ENCODE data around the gene DKC1. TPM values are rescaled to one million over a fixed set of nuclear protein-coding genes. Genes with fewer than 3 reads are reported as not detected.
A peak's percentile ranks its signal among the peaks of the same experiment; 100 is the strongest.

The DKC1 gene
- total and polyA plus RNA-seq, 2 of the 4 experiments (the other 2 are of a cell fraction): 49.9 to 63.8 TPM

DNA sequence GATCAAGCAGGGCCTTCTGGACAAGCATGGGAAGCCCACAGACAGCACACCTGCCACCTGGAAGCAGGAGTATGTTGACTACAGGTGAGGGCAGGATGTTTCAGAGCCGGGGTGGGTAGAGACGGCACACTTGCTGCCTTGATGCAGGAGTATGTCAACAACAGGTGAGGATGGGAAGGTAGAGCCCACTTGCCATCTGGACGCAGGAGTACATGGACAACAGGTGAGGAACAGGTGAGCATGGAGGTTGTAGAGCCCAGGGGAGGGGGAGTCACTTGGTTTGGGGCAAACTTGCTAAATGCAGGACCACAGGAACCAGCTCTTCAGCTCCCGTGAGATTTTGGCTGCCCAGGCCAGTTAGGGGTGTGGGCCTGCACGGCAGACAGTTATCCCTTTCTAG, 12.0 kb downstream of the DKC1 start:
- ChIA-PET CTCF (no interaction called here), POLR2A (ENCODE audit: unreplicated experiment) (no interaction called here)
- Histone ChIP-seq H2BK5ac (ENCODE audit: low read depth, low read length, poor library complexity, severe bottlenecking) (no peak overlapping the region), H3K9ac (ENCODE audit: low read depth, low read length) (no peak overlapping the region), H4K91ac (ENCODE audit: insufficient read depth, low read depth, low read length) (no peak overlapping the region), H3K9me1 (ENCODE audit: insufficient read depth, low read length) (no peaks in the 10 kb centered on the region), H2BK120ac (ENCODE audit: low read depth, low read length) (no peak overlapping the region), H3K4me2 (ENCODE audit: low read depth, low read length) (no peak overlapping the region), H4K5ac (ENCODE audit: low read depth, low read length) (no peak overlapping the region), H4K8ac (ENCODE audit: low read depth in 2 of 2, low read length in 2 of 2) (no peak overlapping the region), H3K56ac (ENCODE audit: extremely low read depth, insufficient read depth, low read length) (no peak overlapping the region), H2BK20ac (ENCODE audit: low read depth, low read length) (no peak overlapping the region), H3K79me1 (ENCODE audit: low read depth in 1 of 2, low read length in 2 of 2) (peaks cover 3 to 6% of the 10 kb centered on the region in 2 experiments; a peak in 3 of 4 replicates), H3K14ac (replicated peaks; ENCODE audit: low read depth, low read length) (no peak overlapping the region), H3K9me3 (ENCODE audit: control insufficient read depth, insufficient read depth, low read length) (no peaks in the 10 kb centered on the region), H3K27ac (ENCODE audit: insufficient read depth, low read length) (no peak overlapping the region), H4K20me1 (ENCODE audit: insufficient read depth, low read length) (peaks cover 8% of the 10 kb centered on the region), H3K36me3 (ENCODE audit: control insufficient read depth, insufficient read depth, low read length) (peaks cover 38% of the 10 kb centered on the region), H3K4ac (ENCODE audit: low read depth, low read length) (no peak overlapping the region), H3K18ac (ENCODE audit: low read depth, low read length) (no peak overlapping the region), H2AK5ac (ENCODE audit: low read depth, low read length) (no peak overlapping the region), H2AFZ (replicated peaks; ENCODE audit: low read length, poor library complexity) (peak overlapping the region; percentile 64), H3K4me1 (ENCODE audit: control insufficient read depth, insufficient read depth, low read length) (peaks cover 3% of the 10 kb centered on the region; the same call in 1 of the 2 replicates), H3K27me3 (ENCODE audit: control insufficient read depth, insufficient read depth, low read length) (no peaks in the 10 kb centered on the region), H2AK9ac (replicated peaks; ENCODE audit: low read depth, low read length, poor library complexity) (peak overlapping the region; percentile 74), H3K23ac (ENCODE audit: low read depth, low read length) (no peak overlapping the region), H2BK15ac (ENCODE audit: low read depth, low read length) (no peak overlapping the region), H3K4me3 (ENCODE audit: insufficient read depth, low read depth, low read length) (no peak overlapping the region)
- intact Hi-C loops (cut with micrococcal nuclease): no loop called here
- no peak for DNase-seq
- TF ChIP-seq MXI1 (IDR thresholded peaks at IDR 0.05; ENCODE audit: borderline replicate concordance, low read depth, low read length) (no peak), CHD1 (IDR thresholded peaks at IDR 0.05; ENCODE audit: low read depth, low read length) (no peak), CEBPB (IDR thresholded peaks at IDR 0.05; ENCODE audit: low read depth, low read length) (no peak), SMC3 (IDR thresholded peaks at IDR 0.05; ENCODE audit: low read depth, low read length) (no peak), NFE2L2 (IDR thresholded peaks at IDR 0.05; ENCODE audit: low read depth, low read length) (no peak), MAZ (IDR thresholded peaks at IDR 0.05; ENCODE audit: borderline replicate concordance, low read depth, low read length) (no peak), MAFK (IDR thresholded peaks at IDR 0.05; ENCODE audit: low read depth, low read length) (no peak), RAD21 (IDR thresholded peaks at IDR 0.05; ENCODE audit: low read length) (no peak), RFX5 (IDR thresholded peaks at IDR 0.05; ENCODE audit: low read depth, low read length) (no peak), FOS (IDR thresholded peaks at IDR 0.05; ENCODE audit: low read depth, low read length) (no peak), RCOR1 (IDR thresholded peaks at IDR 0.05; ENCODE audit: insufficient replicate concordance, low read length) (no peak), BHLHE40 (IDR thresholded peaks at IDR 0.05; ENCODE audit: low read depth, low read length) (no peak), POLR2A (IDR thresholded peaks at IDR 0.05; ENCODE audit: low read depth, low read length) (no peak)
- TF ChIP-seq, protein P1, sequence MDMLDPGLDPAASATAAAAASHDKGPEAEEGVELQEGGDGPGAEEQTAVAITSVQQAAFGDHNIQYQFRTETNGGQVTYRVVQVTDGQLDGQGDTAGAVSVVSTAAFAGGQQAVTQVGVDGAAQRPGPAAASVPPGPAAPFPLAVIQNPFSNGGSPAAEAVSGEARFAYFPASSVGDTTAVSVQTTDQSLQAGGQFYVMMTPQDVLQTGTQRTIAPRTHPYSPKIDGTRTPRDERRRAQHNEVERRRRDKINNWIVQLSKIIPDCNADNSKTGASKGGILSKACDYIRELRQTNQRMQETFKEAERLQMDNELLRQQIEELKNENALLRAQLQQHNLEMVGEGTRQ (IDR thresholded peaks at IDR 0.05; ENCODE audit: low read depth, low read length): no peak
- TF ChIP-seq, protein P2, sequence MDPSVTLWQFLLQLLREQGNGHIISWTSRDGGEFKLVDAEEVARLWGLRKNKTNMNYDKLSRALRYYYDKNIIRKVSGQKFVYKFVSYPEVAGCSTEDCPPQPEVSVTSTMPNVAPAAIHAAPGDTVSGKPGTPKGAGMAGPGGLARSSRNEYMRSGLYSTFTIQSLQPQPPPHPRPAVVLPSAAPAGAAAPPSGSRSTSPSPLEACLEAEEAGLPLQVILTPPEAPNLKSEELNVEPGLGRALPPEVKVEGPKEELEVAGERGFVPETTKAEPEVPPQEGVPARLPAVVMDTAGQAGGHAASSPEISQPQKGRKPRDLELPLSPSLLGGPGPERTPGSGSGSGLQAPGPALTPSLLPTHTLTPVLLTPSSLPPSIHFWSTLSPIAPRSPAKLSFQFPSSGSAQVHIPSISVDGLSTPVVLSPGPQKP (IDR thresholded peaks at IDR 0.05; ENCODE audit: borderline replicate concordance, low read depth, low read length): no peak
- TF ChIP-seq, protein P3, sequence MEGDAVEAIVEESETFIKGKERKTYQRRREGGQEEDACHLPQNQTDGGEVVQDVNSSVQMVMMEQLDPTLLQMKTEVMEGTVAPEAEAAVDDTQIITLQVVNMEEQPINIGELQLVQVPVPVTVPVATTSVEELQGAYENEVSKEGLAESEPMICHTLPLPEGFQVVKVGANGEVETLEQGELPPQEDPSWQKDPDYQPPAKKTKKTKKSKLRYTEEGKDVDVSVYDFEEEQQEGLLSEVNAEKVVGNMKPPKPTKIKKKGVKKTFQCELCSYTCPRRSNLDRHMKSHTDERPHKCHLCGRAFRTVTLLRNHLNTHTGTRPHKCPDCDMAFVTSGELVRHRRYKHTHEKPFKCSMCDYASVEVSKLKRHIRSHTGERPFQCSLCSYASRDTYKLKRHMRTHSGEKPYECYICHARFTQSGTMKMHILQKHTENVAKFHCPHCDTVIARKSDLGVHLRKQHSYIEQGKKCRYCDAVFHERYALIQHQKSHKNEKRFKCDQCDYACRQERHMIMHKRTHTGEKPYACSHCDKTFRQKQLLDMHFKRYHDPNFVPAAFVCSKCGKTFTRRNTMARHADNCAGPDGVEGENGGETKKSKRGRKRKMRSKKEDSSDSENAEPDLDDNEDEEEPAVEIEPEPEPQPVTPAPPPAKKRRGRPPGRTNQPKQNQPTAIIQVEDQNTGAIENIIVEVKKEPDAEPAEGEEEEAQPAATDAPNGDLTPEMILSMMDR (conservative IDR thresholded peaks at IDR 0.05; ENCODE audit: low read depth, low read length): no peak
- BruUV-seq (replicated peaks): no TSS peak
- WGBS, 2 experiments (ENCODE audit: extremely low coverage in 2 of 2, insufficient read length in 1 of 2): 40% methylated on average over 1 of the region's 5 CpGs; no CpG with 5 or more reads in 1 of the 2 experiments
- in situ Hi-C loops (cut with MboI; ENCODE audit: low sequenced_read_pairs): no loop called here
- ATAC-seq (ENCODE audit: low read depth): no peak
- dilution Hi-C loops (cut with HindIII; ENCODE audit: low sequenced_read_pairs, unreplicated experiment): no loop called here
